Activated effector memory CD4-positive, alpha-beta T cell treated with Interleukin-2 at 50 U/mL for 16 hours (primary cell): ENCODE results near the gene PPFIBP2.

Experiments
- DNase-seq: peaks from one replicate; pipeline ENCODE4 v3.0.0-alpha.2; 2020

PPFIBP2 gene

DNA sequence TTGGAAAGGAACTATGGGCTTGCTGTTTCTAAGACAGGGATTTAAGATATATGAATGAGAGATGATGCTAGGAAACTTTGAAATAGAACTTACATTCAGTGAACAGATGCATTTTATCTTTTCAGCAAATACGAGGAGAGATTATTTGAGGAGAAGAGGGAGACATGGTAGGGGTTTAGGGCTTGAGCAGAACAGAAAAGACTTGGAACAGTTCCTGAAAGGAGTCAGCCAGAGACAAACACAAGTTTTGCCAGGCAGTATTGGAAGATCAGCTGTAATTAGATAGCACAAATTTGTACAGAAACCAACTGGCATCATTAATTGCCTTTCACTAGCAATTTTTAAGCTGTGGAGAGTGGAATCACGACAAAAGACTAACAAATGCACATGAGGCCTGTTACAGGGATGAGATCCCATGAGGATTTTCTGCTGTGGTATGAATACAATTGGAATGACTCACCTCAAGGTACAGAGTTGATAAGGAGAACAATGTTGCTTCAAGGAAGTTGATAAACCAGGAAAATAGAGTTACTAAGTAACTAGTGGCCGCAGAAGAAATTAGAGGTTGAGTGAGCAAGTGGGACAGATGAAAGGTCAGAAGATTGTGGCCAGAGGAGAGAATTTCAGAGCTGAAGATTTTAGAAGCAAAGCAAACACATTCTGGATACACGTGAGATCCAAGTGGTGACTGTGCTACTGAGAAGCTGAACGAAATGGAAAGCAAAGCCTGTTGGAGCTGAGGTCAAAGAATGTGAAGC lies 91.6 kb downstream of the PPFIBP2 start:
- no peak for DNase-seq

GRCh38 chr11:7606496-7606895 lies 92.7 kb downstream of the PPFIBP2 start:
- DNase-seq = no peak

DNA sequence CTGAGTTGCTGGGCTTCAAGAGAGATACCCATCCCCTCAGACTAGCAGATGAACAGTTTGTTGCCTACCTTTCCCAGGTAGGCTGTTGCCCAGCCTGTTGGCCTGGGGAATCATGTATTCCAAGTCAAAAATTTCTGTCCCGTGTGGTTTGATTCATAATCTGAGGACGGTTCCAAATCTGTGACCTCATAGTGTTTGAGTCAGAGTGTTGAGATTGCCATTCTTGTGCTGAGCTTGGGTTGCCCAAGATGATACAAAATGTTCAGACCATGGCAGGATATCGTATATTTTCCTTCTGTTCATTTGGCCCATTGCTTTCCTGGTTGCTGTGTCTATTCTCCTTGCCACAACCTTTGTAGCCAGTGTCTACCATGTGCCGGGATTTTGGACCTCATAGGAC lies 95.2 kb downstream of the PPFIBP2 start:
- no peak for DNase-seq

DNA sequence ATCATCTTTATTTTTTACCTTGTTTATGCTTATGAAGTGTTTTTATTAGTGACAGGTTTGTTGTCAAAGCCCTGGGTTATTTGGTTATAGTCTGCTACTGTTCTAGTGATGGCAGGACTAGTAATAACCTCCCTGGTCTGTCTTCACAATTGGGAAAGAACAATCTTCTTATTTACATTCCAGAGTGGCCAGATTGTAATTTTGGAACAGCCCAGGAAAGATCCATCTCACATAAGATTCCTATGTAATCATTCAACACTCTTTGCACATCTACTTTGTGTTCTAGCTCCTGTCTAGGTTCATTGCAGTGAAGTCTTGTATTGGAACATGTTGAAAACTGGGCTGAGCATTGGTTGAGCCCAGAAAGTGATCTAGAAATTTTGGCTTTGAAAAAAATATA lies 95.7 kb downstream of the PPFIBP2 start:
- DNase-seq = no peak

- DNase-seq = no peak
Observed at GRCh38 chr11:7610393-7610792, 96.6 kb downstream of the PPFIBP2 start.

DNA sequence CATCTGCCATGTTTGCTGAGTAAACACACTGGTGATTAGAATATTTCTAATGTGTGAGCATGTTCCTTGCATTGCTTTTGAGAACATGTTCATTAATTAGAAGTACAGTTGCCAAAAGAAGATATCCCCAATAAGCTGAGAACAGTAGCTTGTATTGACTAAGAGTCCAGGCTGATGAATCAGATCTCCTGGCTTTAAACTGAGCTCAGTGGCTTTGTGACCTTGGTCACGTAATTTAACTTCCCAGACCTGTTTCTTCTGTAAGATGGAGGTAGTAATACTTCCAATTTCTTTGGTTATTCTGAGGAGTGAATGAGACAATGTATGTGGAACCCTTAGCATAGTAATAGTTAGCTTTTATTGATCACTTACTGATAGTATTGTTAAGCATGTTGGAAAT lies 97.6 kb downstream of the PPFIBP2 start:
- no peak for DNase-seq

DNA sequence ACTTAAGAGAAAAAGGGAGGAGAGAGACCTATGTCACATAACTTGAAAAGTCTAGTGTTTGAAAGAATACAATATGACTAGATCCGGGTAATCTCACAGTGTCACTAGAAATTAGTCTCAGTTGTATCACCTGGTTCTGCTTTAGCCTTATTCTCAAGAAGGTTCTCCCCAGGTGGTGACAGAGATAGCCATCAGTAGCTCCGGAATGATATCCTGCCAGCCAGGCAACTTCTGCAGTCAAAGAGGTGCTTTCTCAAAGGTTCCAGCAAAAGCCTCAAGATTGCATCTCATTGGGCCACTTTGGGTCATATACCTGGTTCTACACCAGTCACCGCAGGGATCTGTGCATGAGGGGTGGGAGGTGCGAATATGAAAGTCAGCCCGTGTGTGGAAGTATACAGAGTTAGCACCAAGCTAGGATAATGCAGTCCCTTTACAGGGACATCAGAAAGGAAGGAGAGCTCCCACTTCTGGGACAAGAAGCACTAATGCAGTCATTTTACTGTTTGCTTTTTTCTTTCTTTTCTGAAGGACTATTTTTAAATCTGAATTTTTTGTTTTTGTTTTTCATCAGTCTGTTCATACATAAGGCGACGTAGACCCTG lies 98.4 kb downstream of the PPFIBP2 start:
- DNase-seq = no peak

GRCh38 chr11:7612661-7613393 lies 99.0 kb downstream of the PPFIBP2 start:
- no peak for DNase-seq

- DNase-seq = no peak
Observed at GRCh38 chr11:7613394-7613720, 99.6 kb downstream of the PPFIBP2 start.

GRCh38 chr11:7614656-7615055 lies 100.9 kb downstream of the PPFIBP2 start:
- DNase-seq = no peak

DNA sequence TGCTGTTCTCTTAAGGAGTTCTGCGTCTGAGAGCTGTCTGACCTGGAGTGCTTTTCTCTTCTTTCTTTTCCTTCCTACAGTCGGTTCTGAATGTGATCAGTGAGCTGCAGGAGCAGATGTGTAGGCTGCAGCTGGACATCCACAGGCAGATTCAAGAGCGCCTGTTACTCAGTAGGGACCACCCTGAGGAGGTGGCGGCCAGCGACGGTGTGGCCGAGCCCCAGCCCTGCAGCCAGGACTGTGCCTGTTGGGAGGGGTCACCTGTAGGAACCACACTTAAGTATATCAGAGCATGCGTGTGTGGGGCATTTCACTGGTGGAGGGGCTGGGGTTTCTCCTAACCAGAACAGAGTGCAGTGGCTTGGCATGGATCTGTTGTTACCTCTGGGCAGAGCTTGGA lies 103.2 kb downstream of the PPFIBP2 start:
- DNase-seq = no peak

DNA sequence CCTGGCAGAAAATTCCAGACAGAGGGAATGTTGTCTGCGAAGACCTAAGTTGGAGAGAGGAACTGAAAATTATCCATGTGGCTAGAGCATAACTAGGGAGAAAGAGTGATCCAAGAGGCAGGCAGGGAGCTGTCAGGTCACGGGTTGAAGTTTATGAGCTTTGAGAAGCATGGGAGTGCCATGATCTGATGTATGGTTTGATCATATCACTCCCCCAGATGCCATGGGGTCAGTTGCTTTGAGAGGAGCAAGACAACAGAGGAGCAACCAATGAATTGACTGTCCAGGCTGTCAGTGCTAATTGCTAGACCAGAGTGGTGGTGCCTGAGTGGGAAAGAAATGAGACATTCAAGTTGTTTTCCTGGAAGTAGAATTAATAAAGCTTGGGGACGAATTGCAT lies 105.5 kb downstream of the PPFIBP2 start:
- no peak for DNase-seq

DNA sequence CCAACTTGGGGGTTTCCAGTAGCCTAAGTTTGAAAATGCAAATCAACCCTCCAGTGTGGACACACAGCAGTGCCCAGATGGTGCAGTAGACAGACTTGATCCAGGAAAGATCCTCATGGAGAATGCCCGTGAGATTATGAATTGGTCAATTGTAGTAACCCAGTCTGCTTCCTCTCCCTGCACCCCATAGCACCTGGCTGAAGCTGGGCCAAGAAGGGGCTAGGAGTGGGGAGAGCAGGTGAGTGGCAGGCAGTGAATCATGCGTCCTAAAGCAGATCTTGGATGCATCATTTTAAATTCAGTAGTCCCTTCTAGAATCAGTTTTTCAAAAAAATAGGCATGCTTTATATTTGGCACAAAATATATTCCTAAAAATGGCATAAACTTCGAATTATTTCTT lies 107.3 kb downstream of the PPFIBP2 start:
- DNase-seq = no peak

- no peak for DNase-seq
Observed at GRCh38 chr11:7621554-7621953, 107.8 kb downstream of the PPFIBP2 start.

- DNase-seq = no peak
Observed at GRCh38 chr11:7622721-7623120, 108.9 kb downstream of the PPFIBP2 start.

GRCh38 chr11:7628660-7629059 lies 114.9 kb downstream of the PPFIBP2 start:
- no peak for DNase-seq

DNA sequence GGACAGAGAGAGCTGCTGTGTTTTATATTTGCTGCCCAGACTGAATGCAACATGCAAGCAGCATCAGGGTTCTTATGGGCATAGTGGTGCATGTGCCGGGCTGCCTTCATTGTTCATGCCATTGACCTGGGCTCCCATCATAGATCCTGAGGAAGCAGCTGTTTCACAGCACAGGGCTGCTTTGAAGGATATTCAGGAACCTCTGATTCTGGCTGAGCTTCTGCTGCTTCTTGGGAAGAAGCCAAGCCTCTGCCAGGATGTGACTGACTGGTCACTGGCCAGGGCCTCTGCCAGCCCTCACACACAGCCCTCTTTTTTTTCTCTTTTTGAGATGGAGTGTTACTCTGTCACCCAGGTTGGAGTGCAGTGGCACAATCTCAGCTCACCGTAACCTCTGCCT lies 116.2 kb downstream of the PPFIBP2 start:
- no peak for DNase-seq

GRCh38 chr11:7632211-7632610 lies 118.4 kb downstream of the PPFIBP2 start:
- no peak for DNase-seq

- DNase-seq = no peak
Observed at GRCh38 chr11:7635137-7635536, 121.3 kb downstream of the PPFIBP2 start.

DNA sequence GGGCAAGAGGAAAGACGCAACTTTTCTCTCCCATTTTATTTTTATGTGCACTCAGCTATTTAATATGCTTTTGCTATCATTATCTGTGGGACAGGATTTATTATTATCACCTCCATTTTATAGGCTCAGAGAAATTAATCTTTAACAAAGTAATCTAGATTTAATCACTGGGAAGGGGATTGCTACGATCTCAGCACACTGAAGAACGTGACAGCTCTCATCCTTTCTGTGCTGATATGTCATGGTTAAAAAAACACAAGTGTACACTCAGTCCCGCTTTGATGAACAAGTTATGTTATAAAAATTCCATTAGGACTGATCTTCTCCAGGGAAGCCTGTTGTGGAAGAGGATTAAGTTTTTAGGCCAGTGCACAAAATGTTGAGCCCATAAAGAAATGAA lies 121.9 kb downstream of the PPFIBP2 start:
- no peak for DNase-seq

DNA sequence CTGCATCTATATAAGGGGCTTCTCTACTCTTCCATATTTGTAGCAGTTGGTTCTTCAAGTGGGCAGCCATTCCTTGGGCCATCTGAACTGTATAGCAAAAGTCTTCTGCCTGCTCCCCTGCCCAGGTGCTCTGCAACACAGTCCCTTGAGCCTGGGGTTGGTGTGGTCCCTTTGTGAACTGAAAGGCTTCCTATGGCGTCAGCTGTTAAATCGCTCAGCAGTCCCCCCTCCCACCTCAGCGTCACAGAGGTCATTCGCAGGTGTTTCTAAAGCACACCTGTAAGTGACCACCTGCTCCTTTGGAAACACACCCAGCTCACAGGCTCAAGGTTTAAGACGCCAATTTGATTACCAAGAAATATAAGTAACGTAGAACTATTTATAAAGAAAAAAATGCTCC lies 122.6 kb downstream of the PPFIBP2 start:
- DNase-seq = no peak

- DNase-seq = no peak
Observed at GRCh38 chr11:7637447-7638157, 123.8 kb downstream of the PPFIBP2 start.
